NCI-H1417 (cell line): ENCODE data around the gene TALDO1.

Experiments
- DNase-seq, 3 experiments: peaks; one replicate each; lab custom pipeline; 2025; lab: John Stamatoyannopoulos, UW

TALDO1 gene

DNA sequence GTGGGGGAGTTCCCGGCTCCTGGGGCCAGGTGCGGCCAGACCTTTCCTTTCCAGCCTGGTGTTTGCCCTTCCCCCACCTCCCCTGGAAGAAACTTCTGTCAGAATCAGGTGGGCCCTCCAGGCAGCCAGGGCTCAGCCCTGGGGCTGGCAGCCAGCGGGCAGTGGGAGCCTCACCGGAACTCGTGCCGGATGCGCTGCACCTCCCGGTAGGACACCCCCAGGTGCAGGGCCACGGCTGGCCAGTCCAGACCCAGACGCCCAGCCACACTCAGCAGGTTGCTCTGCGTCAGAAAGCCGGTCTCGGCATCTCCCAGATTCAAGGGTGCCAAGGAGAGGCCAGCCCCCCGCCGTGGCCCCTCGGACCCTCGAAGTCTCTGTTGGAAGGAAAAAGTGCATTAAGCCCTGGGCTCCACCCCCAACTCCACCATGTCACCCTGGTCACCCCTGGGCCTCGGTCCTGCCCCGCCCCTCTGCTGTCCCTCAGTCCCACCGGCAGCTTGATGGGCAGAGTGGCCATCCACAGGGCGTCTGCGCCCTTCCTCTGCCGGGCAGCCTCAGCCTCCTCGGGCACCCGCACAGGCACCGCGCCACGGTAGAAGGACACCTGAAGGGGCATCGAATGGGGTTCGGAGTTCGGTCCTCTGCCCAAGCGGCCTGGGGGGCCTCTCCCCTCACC, 52.5 kb downstream of the TALDO1 start:
- DNase-seq = no peak

DNA sequence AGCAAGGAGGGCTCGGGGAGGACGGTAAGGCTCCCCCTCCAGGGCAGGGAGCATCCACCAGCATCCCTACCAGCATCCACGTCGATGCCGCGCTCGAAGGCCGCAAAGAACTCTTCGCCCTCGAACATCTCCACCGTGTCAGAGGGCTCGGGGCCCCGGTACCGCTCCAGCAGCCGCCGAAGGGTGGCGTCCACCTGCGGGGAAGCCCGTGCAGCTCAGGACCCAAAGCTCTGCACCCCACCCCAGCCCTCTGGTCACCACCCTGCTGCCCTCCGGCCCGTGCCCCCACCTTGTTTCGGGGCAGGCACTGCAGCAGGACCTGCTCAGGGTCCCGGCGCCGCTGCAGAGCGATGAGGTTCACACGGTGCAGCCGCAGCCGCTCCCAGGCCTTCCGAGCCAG, 53.2 kb downstream of the TALDO1 start:
- no peak for DNase-seq

DNA sequence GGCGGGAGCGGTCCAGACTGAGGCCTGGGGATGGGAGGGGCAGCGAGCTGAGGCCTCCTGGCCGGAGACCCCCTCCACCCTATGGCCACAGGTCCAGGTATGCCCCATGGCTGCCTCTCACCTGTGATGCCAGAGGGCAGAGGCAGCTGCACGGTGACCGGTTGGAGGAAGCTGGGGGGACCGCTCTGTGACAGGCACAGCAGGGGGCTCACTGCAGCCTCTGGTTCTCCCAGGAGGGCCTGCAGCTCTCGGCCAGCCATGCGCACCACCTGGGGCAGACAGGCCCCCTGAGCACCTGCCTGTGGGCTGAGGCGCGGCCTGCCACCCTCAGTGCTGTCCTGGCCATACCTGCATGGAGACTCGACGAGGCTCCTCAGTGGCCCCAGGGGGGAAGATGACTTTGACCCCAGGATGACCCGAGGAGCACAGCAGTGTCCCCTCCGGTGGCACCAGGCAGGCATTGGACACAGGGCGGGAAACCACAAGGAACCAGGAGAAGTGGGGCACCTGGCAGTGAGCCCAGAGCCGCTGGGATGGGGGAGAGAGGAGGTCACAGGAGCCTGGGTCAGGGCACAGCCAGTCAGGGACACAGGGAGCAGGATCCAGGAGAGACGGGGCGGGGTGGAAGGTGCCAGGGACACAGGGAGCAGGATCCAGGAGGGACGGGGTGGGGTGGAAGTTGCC, 54.0 kb downstream of the TALDO1 start:
- DNase-seq = no peak

DNA sequence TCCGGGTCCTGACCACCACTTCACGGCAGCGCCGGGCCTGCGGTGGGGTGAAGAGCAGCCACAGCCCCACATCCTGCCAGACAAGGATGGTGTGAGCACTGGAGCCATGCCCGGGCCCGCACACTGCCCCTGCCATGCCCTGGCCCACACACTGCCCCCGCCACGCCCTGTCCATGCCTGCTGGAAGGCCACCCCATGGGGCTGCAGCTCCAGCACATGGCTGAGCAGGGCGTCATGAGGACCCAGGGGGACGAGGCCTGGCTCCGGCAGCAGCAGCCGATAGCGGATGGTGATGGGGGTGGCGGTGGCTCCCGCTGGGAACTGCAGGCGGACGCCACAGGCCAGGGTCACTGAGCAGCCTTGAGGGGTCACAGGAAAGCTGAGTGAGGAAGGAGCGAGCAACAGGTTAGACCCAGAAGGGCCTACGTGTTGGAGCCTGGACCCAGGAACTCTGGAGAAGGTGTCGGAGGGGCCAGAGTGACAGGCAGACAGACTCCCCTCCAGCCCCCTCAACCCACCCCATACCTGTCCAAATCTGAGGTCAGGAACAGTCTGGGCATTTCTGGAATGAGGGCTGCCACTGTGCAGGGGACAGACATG, 54.9 kb downstream of the TALDO1 start:
- DNase-seq = no peak

DNA sequence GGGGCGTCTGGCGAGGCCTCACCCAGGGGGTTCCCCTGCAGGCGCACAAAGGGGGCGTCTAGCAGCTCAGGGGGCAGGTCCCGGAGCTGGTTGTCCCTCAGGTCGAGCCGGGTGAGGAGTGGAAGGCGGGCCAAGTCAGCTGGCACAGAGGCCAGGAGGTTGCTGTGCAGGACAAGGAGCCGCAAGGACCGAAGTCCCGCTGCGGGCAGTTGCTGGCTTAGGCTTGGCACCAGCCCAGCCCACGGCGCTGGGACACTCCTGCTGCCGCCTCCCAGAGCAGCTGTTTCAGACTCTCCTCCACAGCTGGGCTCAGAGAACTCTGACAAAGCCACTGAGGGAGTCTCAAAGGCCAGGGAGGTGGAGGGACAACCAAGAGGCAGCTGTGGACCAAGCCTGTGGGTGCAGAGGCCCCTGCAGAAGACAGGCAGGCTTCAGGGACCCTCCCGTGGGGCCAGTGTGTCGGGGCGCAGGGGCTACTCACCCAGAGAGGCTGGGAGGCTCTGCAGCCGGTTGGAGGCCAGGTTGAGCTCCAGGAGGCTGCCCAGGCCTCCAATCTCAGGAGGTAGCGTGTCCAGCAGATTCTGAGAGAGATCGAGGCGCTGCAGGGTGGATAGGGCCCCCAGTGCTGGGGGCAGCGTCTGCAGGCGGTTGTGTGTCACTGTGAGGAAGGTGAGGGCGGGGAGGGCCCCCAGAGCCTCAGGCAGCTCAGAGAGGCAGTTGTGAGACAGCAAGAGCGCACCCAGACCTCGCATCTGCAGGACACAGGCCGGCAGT, 55.6 kb downstream of the TALDO1 start:
- no peak for DNase-seq

DNA sequence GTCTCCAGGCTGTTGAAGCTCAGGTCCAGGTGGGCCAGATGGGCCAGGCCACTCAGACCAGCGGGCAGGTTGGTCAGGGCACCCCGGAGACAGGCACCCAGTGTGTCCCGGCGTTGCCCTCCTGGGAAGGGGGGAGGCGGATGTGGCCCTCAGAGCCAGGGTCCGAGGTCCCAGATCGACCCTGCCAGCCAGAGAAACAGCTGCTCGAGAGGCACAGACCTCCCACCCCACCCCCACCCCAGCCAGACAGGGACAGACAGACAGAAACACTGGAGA, 56.1 kb downstream of the TALDO1 start:
- no peak for DNase-seq

DNA sequence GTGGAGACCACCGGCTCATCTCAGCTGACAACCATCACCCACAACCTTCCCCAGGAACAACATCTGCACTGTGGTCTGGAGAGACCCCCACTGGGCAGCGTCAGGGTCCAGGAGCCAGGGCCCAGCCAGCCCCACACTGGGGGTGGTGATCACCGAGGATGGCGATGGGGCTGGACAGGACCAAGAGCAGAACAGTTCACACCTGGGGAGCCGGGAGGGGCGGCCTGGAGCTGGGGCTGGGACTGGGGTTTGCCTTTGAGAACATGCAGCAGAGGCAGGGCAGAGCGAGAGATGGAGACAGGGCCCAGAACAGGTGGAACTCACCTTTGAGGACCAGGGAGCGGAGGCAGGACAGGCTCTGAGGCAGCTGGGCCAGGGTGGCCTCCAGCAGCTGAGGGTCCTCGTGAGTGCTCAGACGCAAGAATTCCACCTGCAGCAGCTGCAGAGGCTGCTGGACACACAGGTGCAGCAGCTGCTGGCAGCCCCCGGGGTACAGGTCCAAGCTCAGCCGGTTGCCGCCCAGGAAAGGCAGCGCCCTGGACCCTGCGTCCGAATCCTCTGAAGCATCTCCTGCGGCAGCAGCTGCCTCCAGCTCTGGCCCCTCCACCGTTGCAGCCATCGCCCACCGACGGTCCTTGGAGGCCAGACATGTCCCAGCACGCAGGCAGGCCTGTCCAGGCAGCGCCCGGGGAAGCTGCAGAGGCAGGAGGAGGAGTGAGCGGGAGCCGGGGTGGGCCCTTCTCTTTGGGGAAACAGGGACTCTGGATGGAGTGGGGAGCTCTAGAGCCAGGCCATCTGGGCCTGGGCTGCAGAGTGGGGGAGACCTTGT, 56.7 kb downstream of the TALDO1 start:
- DNase-seq = peak; percentile 62 to 72 (median 71)

DNA sequence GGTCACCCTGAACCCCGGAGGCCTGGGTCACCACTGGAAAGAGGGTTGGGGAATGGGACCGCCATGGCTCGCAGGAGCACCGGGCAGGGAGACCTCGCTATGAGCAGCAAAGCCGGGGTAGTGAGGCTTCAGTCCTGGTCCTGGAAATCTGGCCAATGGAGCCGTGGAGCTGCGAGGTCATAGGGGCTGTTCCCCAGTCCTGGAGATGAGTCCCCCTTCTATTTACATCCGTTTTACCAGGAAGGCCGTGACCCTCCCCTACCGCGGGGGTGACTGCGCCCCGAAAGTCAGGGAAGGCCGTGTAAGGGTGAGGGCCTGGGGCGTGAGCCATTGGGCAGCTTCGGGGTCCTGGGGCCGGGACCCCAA, 57.3 kb downstream of the TALDO1 start:
- DNase-seq = peak; percentile 56 to 64 (median 62)

DNA sequence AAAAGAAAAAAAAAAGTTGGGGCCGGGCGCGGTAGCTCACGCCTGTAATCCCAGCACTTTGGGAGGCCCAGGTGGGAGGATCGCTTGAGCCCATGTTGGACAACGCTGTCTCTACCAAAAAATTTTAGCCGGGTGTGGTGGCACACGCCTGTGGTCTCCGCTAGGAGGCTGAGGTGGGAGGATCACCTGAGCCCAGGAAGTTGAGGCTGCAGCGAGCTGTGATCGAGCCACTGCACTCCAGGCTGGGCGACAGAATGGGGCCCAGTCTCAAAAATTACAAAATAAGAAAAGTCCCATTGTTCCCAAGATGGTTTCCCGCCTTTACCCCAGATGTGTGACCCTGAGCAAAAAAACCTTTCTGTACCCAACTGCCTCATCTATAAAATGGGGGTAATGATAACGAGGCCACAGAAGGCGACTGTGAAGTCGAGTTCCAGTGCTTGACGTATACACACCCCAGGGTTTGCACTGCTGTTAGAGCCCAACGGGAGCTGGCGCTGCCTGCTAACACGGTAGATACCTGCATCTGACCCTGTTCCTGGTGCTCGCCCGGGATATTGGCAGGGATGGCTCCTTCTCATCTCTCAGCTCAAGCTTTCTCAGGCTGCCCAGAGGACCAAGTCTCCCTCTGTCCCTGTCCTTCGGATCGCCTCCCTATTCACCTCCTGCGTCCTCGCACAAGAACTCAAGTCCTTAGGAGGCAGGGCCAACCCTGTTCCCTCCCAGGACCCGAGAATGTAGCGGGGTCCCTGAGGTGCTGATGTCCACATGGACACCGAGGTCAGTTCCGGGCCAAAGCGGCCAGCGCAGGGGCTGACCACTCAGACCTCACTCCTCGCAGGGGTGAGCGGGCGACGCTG, 61.4 kb downstream of the TALDO1 start:
- DNase-seq = no peak

DNA sequence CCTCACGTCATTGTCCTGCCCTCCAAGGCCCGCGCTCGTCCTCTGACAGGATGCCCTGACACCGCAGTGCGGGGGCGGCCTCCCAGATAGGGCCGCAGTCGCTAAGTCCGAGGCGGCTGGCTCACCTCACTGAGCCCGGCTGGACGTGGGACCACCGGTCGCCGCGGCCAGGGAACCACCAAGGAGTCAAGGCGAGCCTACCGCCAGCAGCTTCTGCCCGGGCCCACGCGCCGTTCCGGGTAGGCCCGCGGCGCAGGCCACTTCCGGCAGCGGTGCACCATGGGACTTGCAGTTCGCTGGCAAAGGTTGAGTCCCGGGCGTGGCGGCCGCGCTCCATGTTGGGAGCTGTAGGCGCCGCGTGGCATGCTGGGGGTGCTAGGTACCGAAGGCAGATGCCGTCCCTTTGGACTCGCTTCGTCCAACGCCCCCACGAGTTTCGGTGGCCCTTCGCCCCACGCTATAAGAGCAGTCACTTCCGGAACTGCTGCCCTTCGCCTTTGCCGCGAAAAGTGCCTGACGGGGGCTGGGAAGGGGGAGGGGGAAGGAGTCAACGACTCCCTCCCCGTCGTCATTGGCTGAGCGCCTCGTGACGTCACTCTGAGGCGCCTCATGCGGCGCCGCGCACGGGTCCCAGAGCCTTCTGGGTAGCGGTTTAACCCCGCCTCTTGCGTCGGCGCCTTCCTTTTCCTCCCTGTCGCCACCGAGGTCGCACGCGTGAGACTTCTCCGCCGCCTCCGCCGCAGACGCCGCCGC, 62.2 kb downstream of the TALDO1 start, which contains the start of gene RPLP2:
Gene RPLP2, plus strand, starts transcription at position 681 of the 753 bp plus-strand sequence. CDS start 268 bp downstream, outside the sequence.
- peak; percentile 98 to 99 (median 99) for DNase-seq

DNA sequence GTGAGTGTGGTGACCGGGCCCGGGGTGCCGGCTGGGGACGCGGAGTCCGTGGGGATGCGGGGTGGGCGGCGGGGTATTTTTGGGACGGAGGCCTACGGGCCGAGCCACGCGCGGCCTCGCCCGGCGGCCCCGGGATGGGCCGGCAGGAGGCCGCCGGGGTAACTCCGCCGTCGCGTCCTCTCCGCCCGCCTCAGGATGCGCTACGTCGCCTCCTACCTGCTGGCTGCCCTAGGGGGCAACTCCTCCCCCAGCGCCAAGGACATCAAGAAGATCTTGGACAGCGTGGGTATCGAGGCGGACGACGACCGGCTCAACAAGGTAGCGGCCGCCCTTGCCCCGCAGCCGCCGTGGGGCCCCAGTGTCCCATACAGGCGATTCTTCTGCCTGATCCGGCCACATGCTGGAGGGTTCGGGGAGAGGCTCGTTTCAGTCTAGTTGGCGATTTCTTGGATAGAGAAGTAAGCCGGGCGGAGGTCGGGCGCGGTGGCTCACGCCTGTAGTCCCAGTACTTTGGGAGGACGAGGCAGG, 62.8 kb downstream of the TALDO1 start:
- peak in 1 of 3 experiments; percentile 63 for DNase-seq

DNA sequence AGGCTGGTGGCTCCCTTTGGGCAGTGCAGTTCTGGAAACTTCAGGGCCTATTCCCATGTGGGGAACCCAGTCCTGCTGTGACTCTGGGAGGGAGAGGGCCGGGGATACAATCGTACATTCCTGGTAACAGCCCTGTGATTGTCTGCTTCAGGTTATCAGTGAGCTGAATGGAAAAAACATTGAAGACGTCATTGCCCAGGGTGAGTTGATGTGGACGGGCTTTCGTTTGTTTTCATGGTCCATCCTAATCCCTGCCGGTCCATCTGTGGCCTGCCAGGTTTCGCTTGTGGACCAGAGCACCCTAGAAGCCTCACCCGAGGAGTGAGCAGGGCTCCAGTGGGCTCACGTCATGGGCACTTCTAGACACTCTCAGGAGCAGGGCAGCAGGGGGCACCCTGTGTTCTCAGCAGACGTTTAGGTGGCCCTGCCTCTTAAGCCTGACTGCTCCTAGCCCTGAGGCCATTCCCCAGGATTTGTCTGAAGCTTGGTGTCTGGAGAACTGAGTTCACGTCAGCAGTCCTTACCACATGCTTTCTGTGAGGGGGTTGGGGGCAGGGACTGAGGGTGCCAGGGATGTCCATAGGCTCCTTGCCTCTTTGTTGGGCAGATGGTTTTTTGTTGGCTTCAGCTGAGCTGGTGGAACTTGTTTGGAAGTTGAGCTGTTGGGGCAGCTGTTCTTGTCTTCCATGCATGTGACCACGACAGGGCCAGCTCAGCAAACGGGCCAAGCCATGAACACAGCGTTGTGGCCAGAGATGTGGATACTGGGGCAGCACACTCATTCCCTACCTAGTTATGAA, 64.4 kb downstream of the TALDO1 start:
- DNase-seq = no peak

DNA sequence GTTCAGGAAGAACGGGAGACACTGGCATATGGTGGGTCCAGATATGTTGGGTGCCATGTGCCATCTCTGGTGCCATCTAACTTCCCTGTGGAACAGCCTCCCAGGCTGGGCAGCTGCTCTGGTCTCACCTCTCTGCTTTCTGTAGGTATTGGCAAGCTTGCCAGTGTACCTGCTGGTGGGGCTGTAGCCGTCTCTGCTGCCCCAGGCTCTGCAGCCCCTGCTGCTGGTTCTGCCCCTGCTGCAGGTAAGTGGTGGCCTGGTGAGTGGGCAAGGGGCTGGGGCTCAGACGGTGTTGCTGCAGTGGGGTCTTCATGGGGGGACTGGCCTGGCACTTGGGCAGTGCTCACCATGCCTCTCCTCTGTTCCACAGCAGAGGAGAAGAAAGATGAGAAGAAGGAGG, 65.1 kb downstream of the TALDO1 start:
- no peak for DNase-seq

DNA sequence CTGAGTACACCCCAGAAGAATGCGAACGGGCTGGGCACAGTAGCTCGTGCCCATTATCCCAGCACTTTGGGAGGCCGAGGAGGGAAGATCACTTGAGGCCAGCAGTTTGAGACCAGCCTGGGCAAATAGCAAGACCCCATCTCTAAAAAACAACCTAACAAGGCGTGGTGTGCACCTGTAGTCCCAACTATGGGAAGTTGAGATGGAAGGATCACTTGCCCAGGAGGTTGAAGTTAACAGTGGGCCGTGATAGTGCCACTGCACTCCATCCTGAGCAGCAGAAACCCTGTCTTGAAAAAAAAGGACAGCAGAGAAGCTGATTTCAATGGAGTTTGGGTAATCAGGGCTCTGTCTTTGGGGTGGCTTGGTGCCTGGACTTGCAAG, 65.8 kb downstream of the TALDO1 start:
- no peak for DNase-seq

DNA sequence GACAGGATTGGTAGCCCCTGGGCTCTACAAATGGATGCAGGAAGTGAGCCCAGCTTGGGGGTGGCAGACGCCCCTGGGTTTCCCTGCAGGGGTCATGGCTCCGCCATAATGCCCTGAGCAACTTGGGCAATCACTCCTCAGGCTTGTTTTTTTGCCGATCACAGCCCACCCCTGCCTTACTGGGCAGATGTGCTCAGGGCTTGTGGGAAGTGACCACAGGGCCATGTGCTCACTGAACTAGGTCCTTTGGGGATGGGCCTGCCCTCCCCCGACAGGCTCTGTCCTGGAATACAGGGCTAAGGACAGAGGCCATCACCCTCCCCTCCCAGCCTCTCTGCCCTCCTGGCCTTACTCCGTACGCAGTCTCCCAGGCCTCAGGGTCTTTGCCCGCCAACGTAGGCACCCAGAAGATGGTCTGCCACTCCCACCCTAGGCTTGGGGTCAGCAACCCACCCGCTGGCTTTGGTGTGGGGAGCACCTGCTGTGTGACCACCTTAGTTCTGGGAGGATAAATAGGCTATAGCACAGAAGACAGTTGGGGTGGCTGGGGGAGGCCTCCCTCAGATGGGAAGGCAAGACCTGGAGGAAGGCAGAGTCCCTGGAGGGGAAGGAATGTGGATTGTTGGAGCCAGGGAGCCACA, 66.3 kb downstream of the TALDO1 start:
- DNase-seq = no peak
